Mucosa of descending colon (tissue), 3 donors: ENCODE results near the gene MRPL37. TPM values are rescaled to one million over a fixed set of nuclear protein-coding genes. Genes with fewer than 3 reads are reported as not detected.

Experiments
- ATAC-seq: fragments of 200-7000 bp; cut with Tn5 transposase; one replicate; pipeline ENCODE4 v1.9.1; 2020; ENCODE audit warnings: mild to moderate bottlenecking, moderate library complexity
- DNase-seq, 3 donors: peaks; one replicate each; pipeline ENCODE4 v3.0.0-alpha.2; 2020
- H3K36me3 ChIP-seq: fragments of 200-600 bp; one replicate; pipeline ENCODE4 v1.8.0; 2021; ENCODE audit warnings: low read depth, mild to moderate bottlenecking
- H3K4me1 ChIP-seq: fragments of 200-600 bp; one replicate; pipeline ENCODE4 v1.8.0; 2021; ENCODE audit warnings: low read depth, mild to moderate bottlenecking
- H3K4me3 ChIP-seq: fragments of 200-600 bp; one replicate; pipeline ENCODE4 v1.8.0; 2021; ENCODE audit warnings: mild to moderate bottlenecking
- H3K9me3 ChIP-seq: fragments of 200-600 bp; one replicate; pipeline ENCODE4 v1.8.0; 2021; ENCODE audit warnings: mild to moderate bottlenecking
- CTCF ChIP-seq: fragments of 200-600 bp; IDR thresholded peaks from one replicate; pipeline ENCODE4 v1.8.0; 2022; ENCODE audit warnings: antibody characterized with exemption, mild to moderate bottlenecking
- intact Hi-C, 2 donors: fragments of 100-400 bp; cut with DNase I in 1 of 2; cut with micrococcal nuclease in 1 of 2; formaldehyde crosslinking; loops; one replicate each; pipeline versions ENCODE4 v1.11.0 to v1.11.1; 2022; cut with DNase I, micrococcal nuclease
- total RNA-seq, 3 donors: library from RNA; stranded (reverse); fragmentation: NEBNext Ultra II Directional in 2 of 3; extraction: Animal tissue kit (Norgen Biotek cat#: 25700) in 2 of 3; gene quantifications; one replicate each; pipeline versions ENCODE4 v1.2.1 to v1.2.4, GENCODE V29; 2021 to 2023
- donor health status: DM: no; HTN: no; CAD: no; lungs with moderate emphysema.
- donor health status: DM: no; HTN: no; CAD: no.
- donor health status: DM: no; HTN: yes; CAD: no.

Gene MRPL37
- total RNA-seq, 3 donors from 2014 or later, result 46.5 to 84.7 (median 58.8) TPM

- no peaks in the 10 kb centered on the region for H3K4me1 ChIP-seq
- intact Hi-C loops, result no loop called here
- TF ChIP-seq CTCF, result no peak
- no peak overlapping the region for H3K4me3 ChIP-seq
- H3K36me3 ChIP-seq, result no peaks in the 10 kb centered on the region
- no peak for DNase-seq
- ATAC-seq, result no peak
- H3K9me3 ChIP-seq, result no peaks in the 10 kb centered on the region
Observed at GRCh38 chr1:54173681-54174080, 26.3 kb upstream of the MRPL37 start.

GRCh38 chr1:54174106-54174505 is 25.9 kb upstream of the MRPL37 start:
- Histone ChIP-seq H3K9me3 (no peaks in the 10 kb centered on the region), H3K4me3 (no peak overlapping the region), H3K36me3 (no peaks in the 10 kb centered on the region), H3K4me1 (no peaks in the 10 kb centered on the region)
- intact Hi-C loops, result no loop called here
- TF ChIP-seq CTCF, result no peak
- no peak for ATAC-seq
- DNase-seq, result no peak

- Histone ChIP-seq H3K4me3 (no peak overlapping the region), H3K9me3 (no peaks in the 10 kb centered on the region), H3K36me3 (no peaks in the 10 kb centered on the region), H3K4me1 (no peaks in the 10 kb centered on the region)
- no peak for ATAC-seq
- intact Hi-C loops, result no loop called here
- DNase-seq, result no peak
- TF ChIP-seq CTCF, result no peak
Observed at GRCh38 chr1:54176621-54177327, 23.2 kb upstream of the MRPL37 start.

- intact Hi-C loops, result no loop called here
- H3K4me3 ChIP-seq, result no peak overlapping the region
- DNase-seq (no peak), ATAC-seq (no peak)
- no peaks in the 10 kb centered on the region for H3K36me3 ChIP-seq
- no peaks in the 10 kb centered on the region for H3K4me1 ChIP-seq
- H3K9me3 ChIP-seq, result no peaks in the 10 kb centered on the region
- no peak for TF ChIP-seq CTCF
Observed at GRCh38 chr1:54177726-54178125, 22.2 kb upstream of the MRPL37 start.

- no peak for TF ChIP-seq CTCF
- Histone ChIP-seq H3K4me3 (no peak overlapping the region), H3K36me3 (no peaks in the 10 kb centered on the region), H3K9me3 (no peaks in the 10 kb centered on the region), H3K4me1 (no peaks in the 10 kb centered on the region)
- intact Hi-C loops, result no loop called here
- DNase-seq, result no peak
- ATAC-seq, result no peak
Observed at GRCh38 chr1:54178296-54179070, 21.5 kb upstream of the MRPL37 start.
